H9 (cell line): ENCODE measurements around the gene ELMOD3. TPM values are rescaled to one million over a fixed set of nuclear protein-coding genes. Genes with fewer than 3 reads are reported as not detected.

Source experiments
- DNase-seq: peaks from one replicate; pipeline ENCODE4 v3.0.0-alpha.2; 2017
- H2AFZ ChIP-seq: one replicate; pipeline ENCODE4 v1.6.1; 2013; ENCODE audit warnings: mild to moderate bottlenecking, low read length, control low read depth, moderate library complexity
- H2AK5ac ChIP-seq: 2 replicates; pipeline ENCODE4 v1.6.1; 2013; ENCODE audit warnings: low read length, control low read depth, mixed read lengths; ENCODE audit not compliant: insufficient read length
- H2BK120ac ChIP-seq: one replicate; pipeline ENCODE4 v1.6.1; 2013; ENCODE audit warnings: low read depth, mild to moderate bottlenecking, low read length, control low read depth, inconsistent platforms; ENCODE audit not compliant: poor library complexity, severe bottlenecking
- H2BK12ac ChIP-seq: 2 replicates; pipeline ENCODE4 v1.6.1; 2013; ENCODE audit warnings: low read length, control low read depth, mixed read lengths, low read depth; ENCODE audit not compliant: insufficient read length
- H2BK15ac ChIP-seq: 2 replicates; pipeline ENCODE4 v1.6.1; 2013; ENCODE audit warnings: low read depth, low read length, control low read depth
- H2BK20ac ChIP-seq: one replicate; pipeline ENCODE4 v1.6.1; 2013; ENCODE audit warnings: low read depth, mild to moderate bottlenecking, low read length, control low read depth, inconsistent platforms; ENCODE audit not compliant: poor library complexity, severe bottlenecking
- H2BK5ac ChIP-seq: 2 replicates; pipeline ENCODE4 v1.6.1; 2013; ENCODE audit warnings: low read length, control low read depth, mixed read lengths; ENCODE audit not compliant: insufficient read length
- H3K14ac ChIP-seq: 2 replicates; pipeline ENCODE4 v1.6.1; 2013; ENCODE audit warnings: low read length, control low read depth; ENCODE audit not compliant: insufficient read depth
- H3K18ac ChIP-seq: 2 replicates; pipeline ENCODE4 v1.6.1; 2013; ENCODE audit warnings: low read depth, mild to moderate bottlenecking, mixed read lengths, low read length, control low read depth; ENCODE audit not compliant: insufficient read length
- H3K23ac ChIP-seq: 2 replicates; pipeline ENCODE4 v1.6.1; 2013; ENCODE audit warnings: low read length, control low read depth, mixed read lengths, low read depth; ENCODE audit not compliant: insufficient read length
- H3K23me2 ChIP-seq: 2 replicates; pipeline ENCODE4 v1.6.1; 2013; ENCODE audit warnings: low read depth, mild to moderate bottlenecking, mixed read lengths, low read length, control low read depth; ENCODE audit not compliant: insufficient read length, poor library complexity, severe bottlenecking
- H3K27ac ChIP-seq: 2 replicates; pipeline ENCODE4 v1.5.1; 2013; ENCODE audit warnings: low read length, control low read depth, mixed read lengths, low read depth; ENCODE audit not compliant: insufficient read length
- H3K27me3 ChIP-seq: 2 replicates; pipeline ENCODE4 v1.6.1; 2013; ENCODE audit warnings: low read length, control low read depth, inconsistent platforms; ENCODE audit not compliant: insufficient read depth
- H3K4ac ChIP-seq: 2 replicates; pipeline ENCODE4 v1.6.1; 2013; ENCODE audit warnings: low read depth, mild to moderate bottlenecking, control low read depth, inconsistent platforms, low read length, moderate library complexity
- H3K4me1 ChIP-seq: 2 replicates; pipeline ENCODE4 v1.6.1; 2013; ENCODE audit warnings: low read length, control low read depth, inconsistent platforms; ENCODE audit not compliant: insufficient read depth
- H3K4me2 ChIP-seq: 2 replicates; pipeline ENCODE4 v1.6.1; 2013; ENCODE audit warnings: low read length, control low read depth, mixed read lengths; ENCODE audit not compliant: insufficient read length, insufficient read depth
- H3K56ac ChIP-seq: 2 replicates; pipeline ENCODE4 v1.6.1; 2013; ENCODE audit warnings: low read depth, mild to moderate bottlenecking, mixed read lengths, low read length, control low read depth; ENCODE audit not compliant: insufficient read length
- H3K79me1 ChIP-seq: 2 replicates; pipeline ENCODE4 v1.6.1; 2013; ENCODE audit warnings: low read depth, mild to moderate bottlenecking, moderate library complexity, low read length, control low read depth, inconsistent platforms; ENCODE audit not compliant: insufficient read depth, poor library complexity, severe bottlenecking
- H3K79me2 ChIP-seq: 2 replicates; pipeline ENCODE4 v1.6.1; 2013; ENCODE audit warnings: low read length, control low read depth, inconsistent platforms; ENCODE audit not compliant: insufficient read depth
- H3K9ac ChIP-seq: 2 replicates; pipeline ENCODE4 v1.6.1; 2013; ENCODE audit warnings: low read length, control low read depth, mixed read lengths; ENCODE audit not compliant: insufficient read length; ENCODE audit errors: extremely low read depth
- H3K9me3 ChIP-seq: one replicate; pipeline ENCODE4 v1.6.1; 2013; ENCODE audit warnings: low read depth, low read length, inconsistent platforms; ENCODE audit not compliant: control insufficient read depth
- H3T11ph ChIP-seq: one replicate; pipeline ENCODE4 v1.6.1; 2013; ENCODE audit warnings: mild to moderate bottlenecking, low read length, control low read depth, inconsistent platforms
- H4K20me1 ChIP-seq: one replicate; pipeline ENCODE4 v1.6.1; 2013; ENCODE audit not compliant: control insufficient read depth, insufficient read length, insufficient read depth
- H4K5ac ChIP-seq: 2 replicates; pipeline ENCODE4 v1.6.1; 2013; ENCODE audit warnings: low read depth, mild to moderate bottlenecking, mixed read lengths, low read length, control low read depth; ENCODE audit not compliant: insufficient read length
- H4K8ac ChIP-seq: replicated peaks from 2 replicates; pipeline ENCODE4 v1.6.1; 2013; ENCODE audit warnings: low read length, control low read depth, mixed read lengths, low read depth; ENCODE audit not compliant: insufficient read length
- H4K91ac ChIP-seq: 2 replicates; pipeline ENCODE4 v1.6.1; 2013; ENCODE audit warnings: low read depth, mild to moderate bottlenecking, moderate library complexity, mixed read lengths, low read length, control low read depth; ENCODE audit not compliant: insufficient read length
- H3K27ac Mint-ChIP-seq, 3 experiments: 2 replicates in 2 of 3; 3 replicates in 1 of 3; pipeline ENCODE4 v1.8.0; 2020 to 2021; ENCODE audit warnings: mixed read lengths in 3 of 3, mild to moderate bottlenecking in 1 of 3, moderate library complexity in 1 of 3
- H3K27me3 Mint-ChIP-seq: 2 replicates; pipeline ENCODE4 v1.8.0; 2021; ENCODE audit warnings: low read depth, mild to moderate bottlenecking, moderate library complexity, mixed read lengths
- H3K36me3 Mint-ChIP-seq, 3 experiments: 2 replicates in 2 of 3; 3 replicates in 1 of 3; pipeline ENCODE4 v1.8.0; 2020 to 2021; ENCODE audit warnings: low read depth in 3 of 3, mixed read lengths in 3 of 3; ENCODE audit not compliant: insufficient read depth in 1 of 3
- H3K4me1 Mint-ChIP-seq, 2 experiments: 2 replicates each; pipeline ENCODE4 v1.8.0; 2020; ENCODE audit warnings: mixed read lengths in 2 of 2
- H3K4me3 Mint-ChIP-seq, 2 experiments: 2 replicates in 1 of 2; 3 replicates in 1 of 2; pipeline ENCODE4 v1.8.0; 2020 to 2021; ENCODE audit warnings: mild to moderate bottlenecking in 2 of 2, mixed read lengths in 2 of 2, moderate library complexity in 1 of 2
- H3K9me3 Mint-ChIP-seq, 2 experiments: 2 replicates in 1 of 2; 3 replicates in 1 of 2; pipeline ENCODE4 v1.8.0; 2020; ENCODE audit warnings: mild to moderate bottlenecking in 2 of 2, mixed read lengths in 2 of 2, moderate library complexity in 1 of 2
- CTCF ChIP-seq: fragments of 200-600 bp; sonication (generic); conservative IDR thresholded peaks from 3 replicates; pipeline ENCODE4 v1.8.0; 2021; ENCODE audit warnings: antibody characterized with exemption, mild to moderate bottlenecking
- WGBS: extraction: QIAGEN DNeasy Blood & Tissue Kit; methylation state at CpG from one replicate; pipeline ENCODE4 v1.1.7; 2013; ENCODE audit warnings: missing lambda C conversion rate, low lambda C conversion rate, mixed read lengths; ENCODE audit not compliant: insufficient read length; ENCODE audit errors: extremely low coverage; 5-methylcytosine and 5-hydroxymethylcytosine counted together
- total RNA-seq: library from RNA; stranded (reverse); gene quantifications from 2 replicates; pipeline ENCODE4 v1.2.1, GENCODE V29; 2021

Gene ELMOD3
- total RNA-seq, 1 experiment from 2014 or later, result 7.6 TPM

- Histone ChIP-seq H3K4ac (no peak overlapping the region), H4K20me1 (peaks cover 2% of the 10 kb centered on the region), H3K23me2 (peaks cover 6% of the 10 kb centered on the region), H2BK12ac (no peak overlapping the region), H4K5ac (no peak overlapping the region), H4K91ac (no peak overlapping the region), H3K23ac (no peak overlapping the region), H2BK20ac (no peak overlapping the region), H2BK5ac (no peak overlapping the region), H2AFZ (no peak overlapping the region), H3K56ac (no peak overlapping the region), H3K4me1 (peaks cover 7% of the 10 kb centered on the region; the same call in 1 of the 2 replicates), H3K14ac (no peak overlapping the region), H2BK120ac (no peak overlapping the region), H3K79me2 (no peaks in the 10 kb centered on the region), H4K8ac (no peak overlapping the region), H3K27ac (no peak overlapping the region), H3K9me3 (no peaks in the 10 kb centered on the region), H3K9ac (no peak overlapping the region), H3K18ac (no peak overlapping the region), H2BK15ac (no peak overlapping the region), H3K79me1 (no peaks in the 10 kb centered on the region), H3K27me3 (no peaks in the 10 kb centered on the region), H2AK5ac (no peak overlapping the region), H3T11ph (no peak overlapping the region), H3K4me2 (no peak overlapping the region)
- Mint-ChIP-seq H3K27ac (no peak overlapping the region), H3K36me3 (no peaks in the 10 kb centered on the region), H3K4me3 (no peak overlapping the region), H3K4me1 (peaks cover 33 to 39% of the 10 kb centered on the region in 2 experiments), H3K9me3 (no peaks in the 10 kb centered on the region), H3K27me3 (peaks cover 22% of the 10 kb centered on the region)
- no CpG with 5 or more reads among the region's 5 CpGs for WGBS
- DNase-seq, result no peak
- TF ChIP-seq CTCF, result no peak
Observed at GRCh38 chr2:85423525-85423924, 69.0 kb downstream of the ELMOD3 start.
